Fibroblast of skin of left quadriceps (primary cell): ENCODE data around the gene MMP10.
"Not testable (repeated sequence)": the region's sequence is repeated elsewhere in the genome, so short reads cannot be mapped to it uniquely, and the experiment has no call there.

Experiments
- DNase-seq, 2 experiments: peaks; one replicate each; pipeline ENCODE4 v3.0.0-alpha.2; 2013; ENCODE audit warnings: low read depth in 2 of 2

MMP10 gene

DNA sequence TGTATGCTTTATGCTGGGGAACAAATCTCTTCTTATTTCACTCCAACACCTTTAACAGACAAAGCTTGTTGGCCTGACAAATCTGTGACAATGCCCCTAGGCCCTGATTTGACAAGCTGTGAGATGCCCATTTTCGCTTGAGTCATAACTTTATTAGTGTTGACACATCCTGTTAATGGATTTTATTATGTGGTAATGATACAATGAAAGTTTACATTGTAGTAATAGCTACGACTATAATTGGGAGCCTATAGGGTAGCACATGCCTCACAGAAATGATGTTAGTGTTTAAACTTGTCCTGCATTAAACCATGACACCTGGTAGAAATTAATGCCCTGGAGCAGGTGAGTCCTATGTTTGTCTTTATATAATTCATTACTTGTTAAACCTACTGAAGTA lies 3.3 kb upstream of the MMP10 start:
- DNase-seq: no peak

DNA sequence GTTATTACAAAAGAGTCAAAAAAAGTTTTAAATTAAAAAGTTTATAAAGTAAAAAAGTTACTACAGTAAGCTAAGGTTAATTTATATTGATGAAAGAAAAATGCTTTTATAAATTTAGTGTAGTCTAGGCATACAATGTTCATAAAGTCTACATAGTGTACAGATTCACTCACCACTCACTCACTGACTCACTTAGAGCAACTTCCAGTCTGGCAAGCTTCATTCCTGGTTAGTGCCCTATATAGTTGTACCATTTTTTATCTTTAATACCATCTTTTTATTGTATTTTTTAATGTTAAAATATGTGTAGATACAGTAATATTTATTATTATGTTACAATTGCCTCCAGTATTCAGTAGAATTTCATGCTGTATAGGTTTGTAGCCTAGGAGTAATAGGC lies 2.6 kb upstream of the MMP10 start:
- DNase-seq: no peak

DNA sequence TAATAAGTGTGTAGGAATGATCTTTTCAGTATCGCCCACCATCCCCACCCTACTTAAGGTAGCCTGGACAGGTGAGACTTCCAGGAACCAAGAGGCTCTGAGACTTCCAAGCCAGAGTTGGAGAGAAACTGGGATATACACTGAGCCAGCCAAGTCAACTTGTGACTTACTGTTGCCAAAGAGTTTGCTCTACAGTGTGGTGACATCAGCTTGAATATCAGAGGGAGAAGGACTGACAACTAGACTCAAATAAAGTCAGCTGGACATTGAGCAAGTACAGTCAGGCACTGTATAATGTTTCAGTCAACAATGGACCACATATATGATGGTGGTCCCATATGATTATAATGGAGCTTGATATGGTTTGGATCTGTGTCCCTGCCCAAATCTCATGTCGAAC lies 1.2 kb upstream of the MMP10 start:
- no peak for DNase-seq

DNA sequence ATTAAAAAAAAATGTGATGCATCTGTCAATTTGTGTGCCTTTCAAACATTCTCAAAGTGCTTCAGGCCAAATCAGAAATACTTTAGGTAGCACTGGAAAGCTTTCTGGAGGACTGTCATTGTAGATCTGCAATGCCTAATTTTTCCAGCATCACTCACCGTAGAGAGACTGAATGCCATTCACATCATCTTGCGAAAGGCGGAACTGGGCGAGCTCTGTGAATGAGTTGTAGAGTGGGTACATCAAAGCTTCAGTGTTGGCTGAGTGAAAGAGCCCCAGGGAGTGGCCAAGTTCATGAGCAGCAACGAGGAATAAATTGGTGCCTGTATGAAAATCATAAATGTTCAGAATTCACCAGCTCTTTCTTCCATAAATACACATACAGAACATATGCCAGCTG lies 4.0 kb downstream of the MMP10 start:
- DNase-seq: no peak

DNA sequence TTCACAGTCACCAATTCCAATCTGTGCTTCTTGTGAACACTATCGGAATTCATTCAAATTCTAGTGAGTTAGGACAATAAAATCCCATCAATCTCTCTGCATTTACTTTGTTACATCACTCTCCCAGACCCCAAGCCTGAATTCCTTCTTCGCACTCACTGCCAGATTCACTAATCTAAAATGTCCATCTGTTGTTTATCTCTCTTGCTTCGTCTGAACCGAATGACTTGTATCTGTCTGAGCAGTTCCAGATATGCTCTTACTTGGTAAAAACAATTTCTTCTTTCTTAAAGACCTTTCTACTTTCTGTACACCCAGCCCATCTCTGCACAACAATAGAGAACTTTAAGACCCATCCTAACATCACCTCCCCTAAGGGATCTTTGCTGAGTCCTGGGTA lies 7.0 kb downstream of the MMP10 start:
- no peak for DNase-seq

DNA sequence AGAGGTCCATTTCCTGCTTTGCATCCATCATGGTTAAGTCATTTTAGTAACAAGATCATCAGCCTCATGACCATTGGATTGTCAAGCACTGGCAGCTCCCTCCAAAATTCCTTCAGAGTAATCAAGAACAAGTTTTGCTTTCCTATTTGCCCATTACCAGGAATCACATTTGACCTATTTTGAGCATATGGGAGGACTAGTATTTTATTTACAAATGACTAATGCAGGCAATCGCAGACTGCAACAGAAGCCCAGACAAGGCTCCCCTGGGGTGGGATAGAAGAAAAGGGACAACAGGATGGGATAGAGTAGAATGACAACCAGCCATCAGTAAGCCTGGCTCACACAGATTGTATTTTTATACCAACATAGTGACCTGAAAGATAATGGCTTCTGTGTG lies 9.1 kb downstream of the MMP10 start:
- DNase-seq: no peak

DNA sequence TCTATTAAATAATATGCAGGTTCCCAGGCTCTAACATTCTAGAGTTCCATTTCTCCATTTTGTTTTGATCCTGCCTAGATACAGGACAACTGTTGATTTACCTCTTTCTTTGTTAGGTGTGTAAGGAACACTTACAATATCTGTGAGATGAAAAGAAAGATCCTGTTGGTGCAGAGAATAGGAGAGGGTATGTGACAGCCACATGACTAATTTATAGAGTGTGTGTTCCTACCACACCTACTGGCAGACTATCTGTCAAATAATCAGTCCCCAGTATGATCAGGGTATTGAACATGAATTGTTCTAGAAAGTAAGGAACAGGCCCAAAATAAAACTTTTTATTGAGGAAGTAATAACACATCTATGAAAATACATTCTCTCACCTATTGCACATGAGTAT lies 10.2 kb downstream of the MMP10 start:
- no peak for DNase-seq

DNA sequence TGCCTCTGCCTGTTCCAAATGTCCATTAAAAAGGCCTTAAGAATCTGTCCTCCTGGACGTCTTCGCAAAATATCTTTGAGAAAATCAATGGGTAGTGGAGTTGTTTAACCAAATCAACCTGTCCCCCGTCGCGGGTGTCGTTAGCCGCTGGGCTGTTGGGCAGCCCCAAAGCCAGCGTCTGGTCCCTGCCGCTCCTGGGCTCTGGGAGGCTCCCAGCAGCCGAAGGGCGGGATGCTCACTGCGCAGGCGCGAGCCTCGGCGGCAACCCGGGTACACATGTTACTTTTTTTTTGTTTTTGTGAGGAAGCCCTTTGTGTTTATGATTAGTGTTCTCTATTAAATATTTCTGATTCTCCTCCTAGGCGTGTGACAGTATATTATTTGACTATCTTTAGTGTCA lies 12.6 kb downstream of the MMP10 start:
- DNase-seq: no peak

DNA sequence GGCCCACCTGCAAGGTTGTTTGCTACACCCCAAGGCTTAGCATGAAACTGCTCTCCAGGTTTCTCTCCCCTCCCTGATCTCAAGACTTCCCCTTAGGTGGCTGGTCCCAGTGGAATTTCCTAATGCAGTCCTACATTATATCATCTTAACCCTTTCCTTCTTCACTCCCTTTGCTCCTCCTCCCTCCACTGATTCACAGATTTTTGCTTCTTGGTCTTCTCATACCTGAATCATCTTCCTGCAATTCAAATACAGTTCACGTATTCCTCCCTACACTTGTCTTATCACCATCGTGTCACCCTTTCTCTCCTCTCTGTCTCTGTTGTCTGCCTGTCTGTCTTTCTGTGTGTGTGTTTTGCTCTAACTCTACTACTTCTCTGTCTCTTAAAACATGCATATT lies 17.0 kb downstream of the MMP10 start:
- no peak for DNase-seq

DNA sequence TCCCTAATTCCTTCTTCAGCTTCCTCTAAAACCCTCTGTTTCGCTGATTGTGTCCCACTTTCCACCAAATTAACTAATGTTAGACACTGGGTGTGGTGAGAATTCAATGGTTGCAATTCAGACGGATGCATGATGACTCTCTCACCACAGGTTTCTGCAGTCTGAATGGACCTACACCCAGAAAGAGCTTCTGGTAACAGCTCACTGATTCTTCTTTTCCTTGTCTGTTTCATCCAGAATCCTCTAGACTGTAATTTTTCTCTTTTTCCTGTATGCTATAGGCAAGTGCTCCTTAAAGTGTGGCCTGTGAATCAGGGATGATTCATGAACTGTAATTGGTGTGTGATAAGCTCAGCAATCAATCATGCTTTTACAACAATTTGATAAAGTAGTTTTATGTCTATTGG lies 18.1 kb downstream of the MMP10 start:
- peak; percentile 26 to 39 for DNase-seq

DNA sequence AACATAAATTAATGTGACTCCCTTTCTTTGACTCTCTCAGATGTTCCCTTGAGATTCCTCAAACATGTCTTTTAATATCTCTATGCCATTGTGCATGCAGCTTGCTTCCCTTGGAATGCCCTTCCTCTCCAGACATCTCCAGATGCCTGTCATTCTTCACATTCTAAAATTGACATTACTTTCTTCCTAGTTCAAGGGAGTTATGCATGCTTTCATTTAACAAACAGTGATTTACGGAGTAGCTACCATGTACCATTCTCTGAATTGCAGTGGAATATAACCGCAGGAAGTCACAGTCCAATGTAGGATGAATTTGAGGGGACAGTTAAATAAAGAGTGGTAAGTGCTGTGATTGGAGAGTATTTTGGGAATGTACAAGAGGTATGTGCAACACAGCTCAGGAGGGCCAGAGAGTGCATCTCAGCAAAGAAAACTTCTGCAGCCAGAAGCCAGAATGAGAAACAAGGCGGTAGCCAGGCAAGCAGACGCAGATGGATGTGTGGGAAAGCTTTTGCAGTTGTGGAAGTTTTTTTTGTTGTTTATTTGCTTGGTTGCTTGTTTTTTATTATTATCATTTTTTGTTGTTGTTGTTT lies 18.7 kb downstream of the MMP10 start:
- DNase-seq: peak; percentile 73 to 78

DNA sequence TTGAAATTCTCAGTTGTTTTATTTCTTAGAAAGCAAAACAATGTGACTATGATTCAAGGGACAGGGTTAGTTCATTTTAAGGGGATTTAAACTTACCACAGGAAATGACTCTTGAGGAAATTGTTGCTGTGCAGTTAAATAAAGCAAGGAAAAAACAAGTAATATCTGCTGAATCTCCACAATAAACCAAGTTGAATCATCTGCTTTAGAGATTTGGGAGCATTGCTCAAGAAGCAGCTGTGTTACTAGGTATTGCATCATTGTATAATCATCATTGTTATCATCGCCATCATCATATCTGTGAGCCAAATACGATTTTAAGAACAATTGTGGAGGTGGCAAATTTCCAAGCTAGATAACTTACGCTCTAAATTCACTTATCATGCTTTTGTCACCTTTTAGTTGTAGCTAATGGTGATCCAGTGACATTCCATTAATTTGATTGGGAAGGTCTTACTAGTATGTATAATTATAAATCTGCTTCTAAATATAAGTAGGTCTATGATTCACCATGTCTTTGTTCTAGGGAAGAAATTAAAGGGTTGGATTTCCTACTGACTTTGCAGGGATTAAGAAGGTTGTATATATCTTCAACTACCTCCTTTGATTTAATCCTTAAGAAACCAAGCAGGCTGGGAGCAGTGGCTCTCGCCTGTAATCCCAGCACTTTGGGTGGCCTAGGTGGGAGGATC lies 19.9 kb downstream of the MMP10 start:
- peak; percentile 91 for DNase-seq

DNA sequence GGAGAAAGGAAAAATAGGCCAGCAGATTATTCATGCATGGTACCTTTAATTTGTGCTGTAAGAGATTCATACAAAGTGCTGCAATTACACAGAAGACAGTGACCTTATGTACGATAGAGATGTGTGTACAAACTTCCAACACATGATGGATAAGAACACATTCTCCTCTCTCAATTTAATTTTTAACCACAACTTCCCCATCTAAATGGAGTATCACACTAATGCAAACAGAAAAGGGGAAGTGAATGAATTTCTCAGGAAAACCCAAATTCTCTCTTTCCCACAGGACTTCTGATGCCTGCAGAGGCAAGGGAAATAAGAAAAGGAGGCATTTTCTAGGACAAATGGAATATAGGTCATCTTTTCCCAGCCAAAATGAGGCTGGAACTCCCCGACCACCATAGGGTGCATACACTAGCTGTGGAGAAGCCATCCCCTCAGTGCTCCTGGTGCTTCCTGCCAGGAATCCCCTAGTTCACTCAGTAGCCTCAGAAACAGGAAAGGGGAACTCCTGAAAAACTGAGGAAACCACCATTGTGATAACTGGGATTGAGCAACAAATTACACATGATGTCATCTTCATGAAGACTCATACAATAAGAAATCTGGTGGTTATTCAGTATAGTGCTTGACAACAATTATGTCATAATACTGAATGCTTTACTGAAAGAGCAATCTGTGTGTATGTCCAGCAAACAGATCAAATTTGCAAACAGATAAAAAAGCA lies 22.4 kb downstream of the MMP10 start:
- DNase-seq: no peak

DNA sequence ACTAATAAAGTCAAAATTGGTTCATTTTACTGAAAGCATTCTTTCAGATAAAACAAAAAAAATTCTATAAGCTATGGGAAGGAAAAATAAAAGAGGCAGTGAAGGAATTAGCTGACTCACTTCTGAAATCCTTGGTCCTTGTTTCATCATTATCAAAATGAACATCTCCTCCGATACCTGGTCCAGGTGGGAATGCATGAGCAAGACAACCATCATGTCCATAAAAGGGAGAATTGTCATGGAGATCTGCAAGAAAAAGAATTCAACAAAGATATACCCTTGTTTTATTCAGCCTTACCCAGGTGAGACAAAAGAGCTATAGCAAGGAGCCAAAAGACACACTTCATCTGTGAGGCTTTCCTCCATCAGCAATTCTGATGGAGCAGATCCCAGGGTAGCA lies 27.2 kb downstream of the MMP10 start:
- no peak for DNase-seq

DNA sequence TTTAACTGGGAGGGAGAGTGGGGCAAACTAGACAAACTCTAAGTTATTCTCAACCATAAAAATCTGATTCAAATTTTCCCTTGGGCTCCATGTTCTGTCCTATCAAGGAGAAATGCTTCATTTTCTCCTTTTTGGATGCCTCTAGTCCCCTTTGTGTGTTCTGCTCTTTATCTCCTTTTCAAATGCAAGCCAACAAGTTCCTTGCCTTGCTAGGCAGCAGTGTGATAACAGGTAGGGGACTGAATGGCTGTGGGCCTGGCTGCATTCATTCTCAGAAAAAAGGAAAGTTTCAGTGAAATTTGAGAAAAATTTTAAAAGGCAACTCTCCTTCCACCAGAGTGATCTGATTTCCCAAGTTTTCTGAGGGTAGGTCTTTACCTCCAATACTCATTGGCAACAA lies 28.8 kb downstream of the MMP10 start:
- DNase-seq: no peak

DNA sequence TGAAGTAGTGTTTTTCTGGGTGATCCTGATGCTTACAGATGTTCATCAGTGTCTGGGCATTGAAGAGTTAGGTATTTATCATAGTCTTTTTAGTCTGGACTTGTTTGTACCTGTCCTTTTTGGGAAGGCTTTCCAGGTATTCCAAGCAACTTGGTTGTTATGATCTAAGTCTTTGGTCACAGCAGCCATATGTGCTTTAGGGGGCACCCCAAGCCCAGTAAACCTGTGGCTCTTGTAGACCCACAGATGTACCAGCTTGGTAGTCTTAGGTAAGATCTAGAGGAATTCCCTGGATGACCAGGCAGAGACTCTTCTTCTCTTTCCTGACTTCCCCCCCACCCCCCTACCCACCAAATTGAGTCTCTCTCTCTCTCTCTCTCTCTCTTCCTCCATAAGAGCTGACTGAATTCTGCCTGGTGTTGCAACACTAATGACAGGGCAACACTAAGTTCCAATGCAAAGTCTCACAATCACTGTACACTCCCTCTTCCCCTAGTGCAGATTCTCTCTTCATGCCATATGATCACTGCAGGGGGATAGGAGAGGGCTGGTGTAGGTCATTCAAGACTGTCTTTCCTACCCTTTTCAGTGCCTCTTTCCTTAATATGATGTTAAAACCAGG lies 31.2 kb downstream of the MMP10 start:
- no peak for DNase-seq

DNA sequence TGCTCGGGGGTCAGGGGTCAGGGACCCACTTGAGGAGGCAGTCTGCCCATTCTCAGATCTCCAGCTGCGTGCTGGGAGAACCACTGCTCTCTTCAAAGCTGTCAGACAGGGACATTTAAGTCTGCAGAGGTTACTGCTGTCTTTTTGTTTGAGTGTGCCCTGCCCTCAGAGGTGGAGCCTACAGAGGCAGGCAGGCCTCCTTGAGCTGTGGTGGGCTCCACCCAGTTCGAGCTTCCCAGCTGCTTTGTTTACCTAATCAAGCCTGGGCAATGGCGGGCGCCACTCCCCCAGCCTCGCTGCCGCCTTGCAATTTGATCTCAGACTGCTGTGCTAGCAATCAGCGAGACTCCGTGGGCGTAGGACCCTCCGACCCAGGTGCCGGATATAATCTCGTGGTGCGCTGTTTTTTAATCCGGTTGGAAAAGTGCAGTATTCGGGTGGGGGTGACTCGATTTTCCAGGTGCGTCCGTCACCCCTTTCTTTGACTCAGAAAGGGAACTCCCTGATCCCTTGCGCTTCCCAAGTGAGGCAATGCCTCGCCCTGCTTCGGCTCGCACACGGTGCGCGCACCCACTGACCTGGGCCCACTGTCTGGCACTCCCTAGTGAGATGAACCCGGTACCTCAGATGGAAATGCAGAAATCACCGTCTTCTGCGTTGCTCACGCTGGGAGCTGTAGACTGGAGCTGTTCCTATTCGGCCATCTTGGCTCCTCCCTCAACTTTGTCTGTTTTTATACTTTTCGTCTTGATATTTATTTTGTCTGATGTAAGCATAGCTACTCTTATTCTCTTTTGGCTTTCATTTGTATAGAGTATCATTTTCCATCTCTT lies 33.5 kb downstream of the MMP10 start:
- DNase-seq: not testable (repeated sequence)

DNA sequence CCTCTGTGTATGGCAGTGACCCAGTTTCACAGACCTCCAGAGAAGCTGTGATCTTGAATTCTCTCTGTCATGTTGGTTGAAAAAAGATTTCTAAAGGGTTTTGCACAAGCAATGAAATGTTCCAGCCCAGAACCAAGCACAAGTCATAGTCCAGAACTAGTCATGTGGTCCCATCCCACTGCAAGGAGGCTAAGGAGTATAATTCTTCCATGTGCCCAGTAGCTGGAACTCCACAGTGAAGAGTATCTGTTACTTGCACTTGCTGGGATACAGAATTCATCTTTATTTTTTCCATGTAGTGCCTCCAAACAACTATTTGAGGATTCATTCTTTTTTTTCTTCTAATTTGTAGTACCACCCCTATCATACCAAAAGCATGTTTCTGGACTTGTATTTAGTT lies 45.8 kb downstream of the MMP10 start:
- no peak for DNase-seq

DNA sequence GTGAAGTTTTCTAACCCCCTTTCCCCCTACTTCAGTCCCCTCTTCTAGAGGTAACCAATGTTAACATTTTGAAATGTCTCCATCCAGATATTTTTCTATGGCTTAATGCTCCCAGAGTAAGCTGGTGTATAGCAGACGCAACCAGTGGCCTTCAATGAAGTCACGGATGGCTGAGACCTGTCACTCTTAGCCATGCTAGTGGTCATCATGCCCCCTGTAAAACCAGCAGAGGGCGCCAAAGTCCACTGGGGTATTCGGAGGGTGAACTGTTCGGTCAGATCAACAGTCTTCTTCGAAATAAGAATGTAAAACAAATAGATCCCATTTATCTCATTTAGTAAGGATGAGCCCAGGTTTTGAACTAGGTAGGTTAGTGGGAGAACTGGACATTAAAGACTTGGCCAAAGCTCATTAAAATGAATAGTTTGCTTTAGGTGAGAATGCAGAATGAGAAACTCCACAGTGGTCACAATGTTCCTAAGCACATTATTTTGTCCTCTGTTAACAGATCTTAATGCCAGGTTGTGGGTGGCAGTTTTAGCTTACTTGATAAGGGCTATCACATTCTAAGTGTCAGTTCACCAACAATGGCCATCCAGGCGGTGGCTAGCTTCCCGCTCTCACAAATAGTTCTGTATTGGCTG lies 47.1 kb downstream of the MMP10 start:
- DNase-seq: peak in 1 of 2 experiments; percentile 21

DNA sequence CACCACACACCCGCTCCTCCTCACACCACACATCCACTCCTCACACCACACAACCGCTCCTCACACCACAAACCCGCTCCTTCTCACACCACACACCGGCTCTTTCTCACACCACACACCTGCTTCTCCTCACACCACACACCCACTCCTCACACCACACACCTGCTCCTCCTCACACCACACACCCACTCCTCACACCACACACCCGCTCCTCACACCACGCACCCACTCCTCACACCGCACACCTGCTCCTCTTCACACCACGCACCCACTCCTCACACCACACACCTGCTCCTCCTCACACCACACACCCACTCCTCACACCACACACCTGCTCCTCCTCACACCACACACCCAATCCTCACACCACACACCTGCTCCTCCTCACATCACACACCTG lies 49.5 kb downstream of the MMP10 start:
- DNase-seq: not testable (repeated sequence)
